ENCODE measurements around the gene GAA. TPM values are rescaled to one million over a fixed set of nuclear protein-coding genes. Genes with fewer than 3 reads are reported as not detected.

Gene GAA
- total RNA-seq, 5 donors from 2014 or later (not counting 1 experiment from before 2014, with no cell fraction given) = 32.0 to 47.2 (median 42.1) TPM

GRCh38 chr17:80106751-80107150, 5.4 kb downstream of the GAA start:
- POLR2A ChIA-PET = no interaction called here
- no peaks in the 10 kb centered on the region for H3K9me3 Mint-ChIP-seq
- WGBS (ENCODE audit: insufficient coverage) = 91% methylated on average over 9 of the region's 12 CpGs
- Histone ChIP-seq H3K36me3 (ENCODE audit: control insufficient read depth in 2 of 2, extremely low read depth in 1 of 2, insufficient read depth in 1 of 2, low read length in 1 of 2) (peaks cover 0 to 8% of the 10 kb centered on the region in 2 donors), H3K4me3 (ENCODE audit: control insufficient read depth in 1 of 2, extremely low read depth in 1 of 2, low read length in 1 of 2) (no peak overlapping the region), H3K4me1 (ENCODE audit: control insufficient read depth in 1 of 2, extremely low read depth in 1 of 2, insufficient read depth in 2 of 2, low read length in 2 of 2) (peaks cover 0 to 14% of the 10 kb centered on the region in 2 experiments), H3K27ac (ENCODE audit: low read length) (no peak overlapping the region), H3K27me3 (replicated peaks in 1 of 2; ENCODE audit: control insufficient read depth in 2 of 2, extremely low read depth in 1 of 2, insufficient read depth in 2 of 2, low read length in 1 of 2) (no peaks in the 10 kb centered on the region), H3K9me3 (no peaks in the 10 kb centered on the region)
- H3K27ac Mint-ChIP-seq = no peak overlapping the region
- CTCF ChIA-PET = no interaction called here
- H3K36me3 Mint-ChIP-seq = peaks cover 2% of the 10 kb centered on the region
- peaks cover 11 to 19% (median 16%) of the 10 kb centered on the region in 3 donors for H3K4me1 Mint-ChIP-seq
- H3K27me3 Mint-ChIP-seq = no peaks in the 10 kb centered on the region
- H3K4me3 Mint-ChIP-seq = no peak overlapping the region
- ATAC-seq (replicated peaks in 1 of 4) (no peak), DNase-seq (no peak)

- Mint-ChIP-seq H3K27me3 (no peaks in the 10 kb centered on the region), H3K4me1 (peaks cover 10 to 13% (median 11%) of the 10 kb centered on the region in 3 donors), H3K4me3 (no peak overlapping the region), H3K36me3 (peaks cover 2% of the 10 kb centered on the region), H3K9me3 (no peaks in the 10 kb centered on the region), H3K27ac (no peak overlapping the region)
- Histone ChIP-seq H3K4me3 (ENCODE audit: control insufficient read depth in 1 of 2, extremely low read depth in 1 of 2, low read length in 1 of 2) (no peak overlapping the region), H3K36me3 (ENCODE audit: control insufficient read depth in 2 of 2, extremely low read depth in 1 of 2, insufficient read depth in 1 of 2, low read length in 1 of 2) (peaks cover 0 to 8% of the 10 kb centered on the region in 2 donors), H3K9me3 (no peaks in the 10 kb centered on the region), H3K27me3 (replicated peaks in 1 of 2; ENCODE audit: control insufficient read depth in 2 of 2, extremely low read depth in 1 of 2, insufficient read depth in 2 of 2, low read length in 1 of 2) (no peaks in the 10 kb centered on the region), H3K27ac (ENCODE audit: low read length) (no peak overlapping the region), H3K4me1 (ENCODE audit: control insufficient read depth in 1 of 2, extremely low read depth in 1 of 2, insufficient read depth in 2 of 2, low read length in 2 of 2) (peaks cover 0 to 7% of the 10 kb centered on the region in 2 experiments)
- 91% methylated on average over 43 of the region's 46 CpGs for WGBS (ENCODE audit: insufficient coverage)
- ATAC-seq (replicated peaks in 1 of 4) = no peak
- ChIA-PET POLR2A (no interaction called here), CTCF (no interaction called here)
- no peak for DNase-seq
These were observed 6.0 kb downstream of the GAA start for GRCh38 chr17:80107231-80108021.

DNA sequence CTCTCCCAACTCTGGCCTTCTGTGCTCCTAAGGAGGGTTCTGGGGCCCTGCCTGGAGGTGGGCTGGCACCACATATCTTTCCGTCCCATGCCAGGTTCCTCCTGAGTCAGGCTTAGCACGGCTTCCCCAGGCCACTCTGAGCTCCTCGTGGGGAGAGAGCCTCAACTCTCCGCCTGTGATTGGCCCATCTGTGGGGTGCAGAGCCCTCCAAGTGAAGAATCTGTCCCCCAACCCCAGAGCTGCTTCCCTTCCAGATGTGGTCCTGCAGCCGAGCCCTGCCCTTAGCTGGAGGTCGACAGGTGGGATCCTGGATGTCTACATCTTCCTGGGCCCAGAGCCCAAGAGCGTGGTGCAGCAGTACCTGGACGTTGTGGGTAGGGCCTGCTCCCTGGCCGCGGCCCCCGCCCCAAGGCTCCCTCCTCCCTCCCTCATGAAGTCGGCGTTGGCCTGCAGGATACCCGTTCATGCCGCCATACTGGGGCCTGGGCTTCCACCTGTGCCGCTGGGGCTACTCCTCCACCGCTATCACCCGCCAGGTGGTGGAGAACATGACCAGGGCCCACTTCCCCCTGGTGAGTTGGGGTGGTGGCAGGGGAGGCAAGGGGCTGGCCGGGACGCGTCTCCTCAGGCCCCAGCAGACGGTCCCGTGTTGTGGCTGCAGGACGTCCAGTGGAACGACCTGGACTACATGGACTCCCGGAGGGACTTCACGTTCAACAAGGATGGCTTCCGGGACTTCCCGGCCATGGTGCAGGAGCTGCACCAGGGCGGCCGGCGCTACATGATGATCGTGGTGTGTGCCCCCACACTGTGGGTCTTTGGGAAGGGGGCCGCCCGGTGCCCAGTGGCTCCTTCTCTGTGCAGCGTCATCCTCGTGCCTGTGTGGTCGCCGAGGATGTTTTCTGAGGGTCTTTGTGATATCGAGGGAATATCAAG, 6.9 kb downstream of the GAA start:
- no peak overlapping the region for H3K4me3 Mint-ChIP-seq
- Histone ChIP-seq H3K4me3 (ENCODE audit: control insufficient read depth in 1 of 2, extremely low read depth in 1 of 2, low read length in 1 of 2) (no peak overlapping the region), H3K36me3 (ENCODE audit: control insufficient read depth in 2 of 2, extremely low read depth in 1 of 2, insufficient read depth in 1 of 2, low read length in 1 of 2) (peaks cover 0 to 8% of the 10 kb centered on the region in 2 donors), H3K27ac (ENCODE audit: low read length) (no peak overlapping the region), H3K9me3 (no peaks in the 10 kb centered on the region), H3K4me1 (ENCODE audit: control insufficient read depth in 1 of 2, extremely low read depth in 1 of 2, insufficient read depth in 2 of 2, low read length in 2 of 2) (no peaks in the 10 kb centered on the region), H3K27me3 (replicated peaks in 1 of 2; ENCODE audit: control insufficient read depth in 2 of 2, extremely low read depth in 1 of 2, insufficient read depth in 2 of 2, low read length in 1 of 2) (no peaks in the 10 kb centered on the region)
- 91% methylated on average over 26 of the region's 40 CpGs for WGBS (ENCODE audit: insufficient coverage)
- H3K4me1 Mint-ChIP-seq = peaks cover 3 to 6% (median 5%) of the 10 kb centered on the region in 3 donors
- no peaks in the 10 kb centered on the region for H3K27me3 Mint-ChIP-seq
- H3K9me3 Mint-ChIP-seq = no peaks in the 10 kb centered on the region
- no peak for ATAC-seq (replicated peaks in 1 of 4)
- H3K27ac Mint-ChIP-seq = no peak overlapping the region
- CTCF ChIA-PET = no interaction called here
- H3K36me3 Mint-ChIP-seq = peaks cover 2% of the 10 kb centered on the region
- DNase-seq = no peak
- POLR2A ChIA-PET = no interaction called here

DNA sequence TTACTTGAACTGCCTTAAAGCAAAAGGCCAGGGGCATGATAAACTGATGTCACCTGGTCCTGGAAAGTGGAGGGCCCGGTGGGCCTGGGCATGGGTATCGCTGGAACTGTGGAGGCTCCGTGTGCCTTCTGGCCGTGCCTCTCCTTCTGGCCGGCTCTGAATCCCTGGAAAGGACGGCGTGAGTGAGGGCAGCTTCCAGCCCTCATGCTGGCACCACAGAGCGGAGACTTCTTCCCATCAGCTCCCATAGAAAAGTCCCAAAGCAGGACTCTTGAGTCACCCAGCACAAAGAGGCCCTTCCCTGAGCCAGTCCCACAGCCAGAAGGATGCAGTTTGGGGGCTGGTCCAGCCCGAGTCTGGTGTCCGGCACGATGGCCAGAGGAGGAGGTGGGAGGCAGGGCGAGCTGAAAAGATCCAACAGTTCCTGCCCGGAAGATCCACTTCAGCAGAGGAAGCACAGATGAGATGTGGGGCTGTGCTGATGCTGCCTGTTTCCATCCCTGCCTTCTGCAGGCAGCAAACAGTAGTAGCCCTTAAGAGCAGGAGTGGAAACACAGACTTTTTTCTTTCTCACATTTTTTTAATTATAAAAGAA, 7.8 kb downstream of the GAA start:
- Histone ChIP-seq H3K27ac (ENCODE audit: low read length) (no peak overlapping the region), H3K36me3 (ENCODE audit: control insufficient read depth in 2 of 2, extremely low read depth in 1 of 2, insufficient read depth in 1 of 2, low read length in 1 of 2) (peaks cover 0 to 6% of the 10 kb centered on the region in 2 donors), H3K4me3 (ENCODE audit: control insufficient read depth in 1 of 2, extremely low read depth in 1 of 2, low read length in 1 of 2) (no peak overlapping the region), H3K9me3 (no peaks in the 10 kb centered on the region), H3K4me1 (ENCODE audit: control insufficient read depth in 1 of 2, extremely low read depth in 1 of 2, insufficient read depth in 2 of 2, low read length in 2 of 2) (no peaks in the 10 kb centered on the region), H3K27me3 (replicated peaks in 1 of 2; ENCODE audit: control insufficient read depth in 2 of 2, extremely low read depth in 1 of 2, insufficient read depth in 2 of 2, low read length in 1 of 2) (no peaks in the 10 kb centered on the region)
- H3K27me3 Mint-ChIP-seq = no peaks in the 10 kb centered on the region
- no peak for DNase-seq
- H3K4me1 Mint-ChIP-seq = no peaks in the 10 kb centered on the region
- H3K9me3 Mint-ChIP-seq = no peaks in the 10 kb centered on the region
- no peak overlapping the region for H3K27ac Mint-ChIP-seq
- peaks cover 2% of the 10 kb centered on the region for H3K36me3 Mint-ChIP-seq
- 94% methylated on average over 7 of the region's 13 CpGs for WGBS (ENCODE audit: insufficient coverage)
- no peak for ATAC-seq (replicated peaks in 1 of 4)
- CTCF ChIA-PET = no interaction called here
- POLR2A ChIA-PET = no interaction called here
- no peak overlapping the region for H3K4me3 Mint-ChIP-seq

- ATAC-seq (replicated peaks in 1 of 4) (no peak), DNase-seq (no peak)
- Histone ChIP-seq H3K4me3 (ENCODE audit: control insufficient read depth in 1 of 2, extremely low read depth in 1 of 2, low read length in 1 of 2) (no peak overlapping the region), H3K4me1 (ENCODE audit: control insufficient read depth in 1 of 2, extremely low read depth in 1 of 2, insufficient read depth in 2 of 2, low read length in 2 of 2) (no peaks in the 10 kb centered on the region), H3K27ac (ENCODE audit: low read length) (no peak overlapping the region), H3K9me3 (no peaks in the 10 kb centered on the region), H3K36me3 (ENCODE audit: control insufficient read depth in 2 of 2, extremely low read depth in 1 of 2, insufficient read depth in 1 of 2, low read length in 1 of 2) (peaks cover 0 to 6% of the 10 kb centered on the region in 2 donors), H3K27me3 (replicated peaks in 1 of 2; ENCODE audit: control insufficient read depth in 2 of 2, extremely low read depth in 1 of 2, insufficient read depth in 2 of 2, low read length in 1 of 2) (no peaks in the 10 kb centered on the region)
- 93% methylated on average over 22 of the region's 30 CpGs for WGBS (ENCODE audit: insufficient coverage)
- CTCF ChIA-PET = no interaction called here
- Mint-ChIP-seq H3K36me3 (peaks cover 2% of the 10 kb centered on the region), H3K27ac (no peak overlapping the region), H3K9me3 (no peaks in the 10 kb centered on the region), H3K4me3 (no peak overlapping the region), H3K4me1 (no peaks in the 10 kb centered on the region), H3K27me3 (no peaks in the 10 kb centered on the region)
- POLR2A ChIA-PET = no interaction called here
These were observed 8.5 kb downstream of the GAA start for GRCh38 chr17:80109713-80110446.

DNA sequence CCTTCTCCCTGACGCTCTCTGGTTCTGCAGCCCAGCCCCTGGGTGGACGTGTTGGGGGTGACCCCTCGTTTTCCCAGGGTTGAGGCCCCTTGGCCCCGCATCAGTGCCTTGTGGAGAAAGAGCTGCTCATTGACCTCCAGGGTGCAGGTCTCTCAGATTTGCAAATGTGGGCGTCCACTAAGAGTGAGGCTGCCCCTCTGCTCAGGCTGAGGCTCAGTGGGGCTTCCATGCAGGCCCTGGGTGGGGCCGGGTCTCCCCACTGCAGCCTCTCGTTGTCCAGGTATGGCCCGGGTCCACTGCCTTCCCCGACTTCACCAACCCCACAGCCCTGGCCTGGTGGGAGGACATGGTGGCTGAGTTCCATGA, 9.0 kb downstream of the GAA start:
- H3K9me3 ChIP-seq = no peaks in the 10 kb centered on the region
- CTCF ChIA-PET = no interaction called here

More for the DNA sequence above, 9.0 kb downstream of the GAA start:
- H3K27ac Mint-ChIP-seq = no peak overlapping the region
- Histone ChIP-seq H3K36me3 (ENCODE audit: control insufficient read depth in 2 of 2, extremely low read depth in 1 of 2, insufficient read depth in 1 of 2, low read length in 1 of 2) (peaks cover 0 to 6% of the 10 kb centered on the region in 2 donors), H3K27ac (ENCODE audit: low read length) (no peak overlapping the region), H3K4me3 (ENCODE audit: control insufficient read depth in 1 of 2, extremely low read depth in 1 of 2, low read length in 1 of 2) (no peak overlapping the region), H3K4me1 (ENCODE audit: control insufficient read depth in 1 of 2, extremely low read depth in 1 of 2, insufficient read depth in 2 of 2, low read length in 2 of 2) (no peaks in the 10 kb centered on the region), H3K27me3 (replicated peaks in 1 of 2; ENCODE audit: control insufficient read depth in 2 of 2, extremely low read depth in 1 of 2, insufficient read depth in 2 of 2, low read length in 1 of 2) (no peaks in the 10 kb centered on the region)
- H3K4me1 Mint-ChIP-seq = no peaks in the 10 kb centered on the region
- WGBS (ENCODE audit: insufficient coverage) = 29% methylated on average over 1 of the region's 9 CpGs
- ATAC-seq (replicated peaks in 1 of 4) (no peak), DNase-seq (no peak)
- no peak overlapping the region for H3K4me3 Mint-ChIP-seq
- POLR2A ChIA-PET = no interaction called here
- H3K27me3 Mint-ChIP-seq = no peaks in the 10 kb centered on the region
- H3K36me3 Mint-ChIP-seq = peaks cover 2% of the 10 kb centered on the region
- H3K9me3 Mint-ChIP-seq = peaks cover 0 to 4% (median 0%) of the 10 kb centered on the region in 3 donors
